Measurements from ENCODE around the gene FGD5. TPM values are rescaled to one million over a fixed set of nuclear protein-coding genes. Genes with fewer than 3 reads are reported as not detected.
A peak's percentile ranks its signal among the peaks of the same experiment; 100 is the strongest.

Gene FGD5
- polyA plus RNA-seq, 3 donors, result 0.03 TPM; not detected in 2

DNA sequence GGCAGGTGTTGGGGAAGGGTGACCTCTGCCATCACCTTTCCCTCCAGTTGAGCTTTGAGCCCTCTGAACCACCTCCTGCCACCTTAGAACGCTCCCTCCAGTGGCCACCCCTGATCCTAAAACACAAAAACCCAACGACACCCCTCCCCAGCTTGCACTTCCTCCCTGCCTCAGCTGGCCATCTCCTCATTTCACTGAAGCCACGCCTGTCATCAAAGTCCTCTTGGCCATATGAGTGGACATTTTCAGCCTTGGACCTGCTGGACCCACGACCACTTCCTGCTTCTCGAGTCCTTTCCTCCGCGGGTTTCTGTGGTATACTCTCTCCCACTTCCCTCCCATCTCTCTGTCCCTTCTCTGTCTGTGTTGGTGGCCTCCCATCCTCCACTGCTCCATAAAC lies 80.2 kb downstream of the FGD5 start:
- Histone ChIP-seq H3K9me3 (replicated peaks in 1 of 2; ENCODE audit: control insufficient read depth in 1 of 2, insufficient read depth in 1 of 2, low read length in 2 of 2) (no peaks in the 10 kb centered on the region), H4K20me1 (ENCODE audit: insufficient read depth, low read length) (no peaks in the 10 kb centered on the region), H3K4me3 (replicated peaks in 1 of 3; ENCODE audit: low read depth in 2 of 3, low read length in 3 of 3) (no peak overlapping the region), H3K4me2 (replicated peaks; ENCODE audit: extremely low read depth, low read length, poor library complexity, severe bottlenecking) (no peak overlapping the region), H3K27ac (ENCODE audit: low read depth in 1 of 2, low read length in 2 of 2) (no peak overlapping the region), H3K79me2 (ENCODE audit: insufficient read depth, low read length) (no peaks in the 10 kb centered on the region), H3K4me1 (ENCODE audit: control insufficient read depth in 1 of 2, insufficient read depth in 2 of 2, low read length in 2 of 2) (no peaks in the 10 kb centered on the region), H3K27me3 (ENCODE audit: control insufficient read depth in 2 of 2, insufficient read depth in 2 of 2, low read length in 2 of 2) (no peaks in the 10 kb centered on the region), H3K36me3 (replicated peaks in 1 of 2; ENCODE audit: control insufficient read depth in 1 of 2, insufficient read depth in 2 of 2, low read length in 2 of 2) (no peaks in the 10 kb centered on the region), H3K9ac (ENCODE audit: insufficient read depth, low read length, poor library complexity, severe bottlenecking) (no peak overlapping the region), H2AFZ (ENCODE audit: insufficient read depth, low read depth, low read length, poor library complexity, severe bottlenecking) (peak overlapping the region; percentile 24)
- intact Hi-C loops (cut with micrococcal nuclease), result no loop called here
- Mint-ChIP-seq H3K36me3 (no peaks in the 10 kb centered on the region), H3K27ac (no peak overlapping the region), H3K4me3 (no peak overlapping the region), H3K27me3 (ENCODE audit: low read depth in 3 of 3) (peaks cover 0 to 4% (median 2%) of the 10 kb centered on the region in 3 donors), H3K4me1 (peaks cover 5% of the 10 kb centered on the region), H3K9me3 (peaks cover 0 to 4% (median 0%) of the 10 kb centered on the region in 7 donors)
- DNase-seq, result no peak
- TF ChIP-seq, protein P1, sequence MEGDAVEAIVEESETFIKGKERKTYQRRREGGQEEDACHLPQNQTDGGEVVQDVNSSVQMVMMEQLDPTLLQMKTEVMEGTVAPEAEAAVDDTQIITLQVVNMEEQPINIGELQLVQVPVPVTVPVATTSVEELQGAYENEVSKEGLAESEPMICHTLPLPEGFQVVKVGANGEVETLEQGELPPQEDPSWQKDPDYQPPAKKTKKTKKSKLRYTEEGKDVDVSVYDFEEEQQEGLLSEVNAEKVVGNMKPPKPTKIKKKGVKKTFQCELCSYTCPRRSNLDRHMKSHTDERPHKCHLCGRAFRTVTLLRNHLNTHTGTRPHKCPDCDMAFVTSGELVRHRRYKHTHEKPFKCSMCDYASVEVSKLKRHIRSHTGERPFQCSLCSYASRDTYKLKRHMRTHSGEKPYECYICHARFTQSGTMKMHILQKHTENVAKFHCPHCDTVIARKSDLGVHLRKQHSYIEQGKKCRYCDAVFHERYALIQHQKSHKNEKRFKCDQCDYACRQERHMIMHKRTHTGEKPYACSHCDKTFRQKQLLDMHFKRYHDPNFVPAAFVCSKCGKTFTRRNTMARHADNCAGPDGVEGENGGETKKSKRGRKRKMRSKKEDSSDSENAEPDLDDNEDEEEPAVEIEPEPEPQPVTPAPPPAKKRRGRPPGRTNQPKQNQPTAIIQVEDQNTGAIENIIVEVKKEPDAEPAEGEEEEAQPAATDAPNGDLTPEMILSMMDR (IDR thresholded peaks at IDR 0.05), result no peak
- 35% methylated on average over 7 of the region's 7 CpGs for WGBS (ENCODE audit: insufficient coverage)

- 96% methylated on average over 9 of the region's 9 CpGs for WGBS (ENCODE audit: insufficient coverage)
- intact Hi-C loops (cut with micrococcal nuclease), result no loop called here
- H3K27ac Mint-ChIP-seq, result no peak overlapping the region
Measured at GRCh38 chr3:14899993-14900618, 81.3 kb downstream of the FGD5 start.

More at GRCh38 chr3:14899993-14900618, 81.3 kb downstream of the FGD5 start:
- H3K9ac ChIP-seq (ENCODE audit: insufficient read depth, low read length, poor library complexity, severe bottlenecking), result no peak overlapping the region
- H3K79me2 ChIP-seq (ENCODE audit: insufficient read depth, low read length), result no peaks in the 10 kb centered on the region
- no peaks in the 10 kb centered on the region for H3K36me3 ChIP-seq (replicated peaks in 1 of 2; ENCODE audit: control insufficient read depth in 1 of 2, insufficient read depth in 2 of 2, low read length in 2 of 2)
- no peak overlapping the region for H2AFZ ChIP-seq (ENCODE audit: insufficient read depth, low read depth, low read length, poor library complexity, severe bottlenecking)
- Mint-ChIP-seq H3K9me3 (peaks cover 0 to 9% (median 1%) of the 10 kb centered on the region in 7 donors), H3K4me3 (no peak overlapping the region), H3K36me3 (no peaks in the 10 kb centered on the region), H3K4me1 (peaks cover 5% of the 10 kb centered on the region), H3K27me3 (ENCODE audit: low read depth in 3 of 3) (peaks cover 0 to 4% (median 2%) of the 10 kb centered on the region in 3 donors)
- no peaks in the 10 kb centered on the region for H3K27me3 ChIP-seq (ENCODE audit: control insufficient read depth in 2 of 2, insufficient read depth in 2 of 2, low read length in 2 of 2)
- H3K4me2 ChIP-seq (replicated peaks; ENCODE audit: extremely low read depth, low read length, poor library complexity, severe bottlenecking), result no peak overlapping the region
- H3K27ac ChIP-seq (ENCODE audit: low read depth in 1 of 2, low read length in 2 of 2), result no peak overlapping the region
- peaks cover 0 to 1% of the 10 kb centered on the region in 2 donors for H3K9me3 ChIP-seq (replicated peaks in 1 of 2; ENCODE audit: control insufficient read depth in 1 of 2, insufficient read depth in 1 of 2, low read length in 2 of 2)
- H3K4me1 ChIP-seq (ENCODE audit: control insufficient read depth in 1 of 2, insufficient read depth in 2 of 2, low read length in 2 of 2), result no peaks in the 10 kb centered on the region
- TF ChIP-seq, protein P1 (IDR thresholded peaks at IDR 0.05), result no peak
- no peak overlapping the region for H3K4me3 ChIP-seq (replicated peaks in 1 of 3; ENCODE audit: low read depth in 2 of 3, low read length in 3 of 3)
- no peak for DNase-seq
- no peaks in the 10 kb centered on the region for H4K20me1 ChIP-seq (ENCODE audit: insufficient read depth, low read length)
